Immature natural killer cell (primary cell): Measurements from ENCODE around the gene LMAN1. TPM values are rescaled to one million over a fixed set of nuclear protein-coding genes. Genes with fewer than 3 reads are reported as not detected.

ENCODE experiments used
- DNase-seq, 3 donors: peaks; one replicate each; pipeline ENCODE4 v3.0.0; 2022; ENCODE audit warnings: mixed read lengths in 1 of 3
- H3K27ac Mint-ChIP-seq, 6 donors: one replicate each; pipeline ENCODE4 v1.8.0; 2020; ENCODE audit warnings: mixed read lengths in 6 of 6, mild to moderate bottlenecking in 5 of 6, inconsistent platforms in 4 of 6, moderate library complexity in 3 of 6
- H3K27me3 Mint-ChIP-seq, 3 donors: one replicate each; pipeline ENCODE4 v1.8.0; 2020 to 2021; ENCODE audit warnings: low read depth in 3 of 3, mild to moderate bottlenecking in 3 of 3, mixed read lengths in 3 of 3, moderate library complexity in 3 of 3, inconsistent platforms in 1 of 3
- H3K36me3 Mint-ChIP-seq, 3 donors: one replicate each; pipeline ENCODE4 v1.8.0; 2020; ENCODE audit warnings: mixed read lengths in 3 of 3, inconsistent platforms in 2 of 3, mild to moderate bottlenecking in 2 of 3
- H3K4me1 Mint-ChIP-seq, 2 donors: one replicate each; pipeline ENCODE4 v1.8.0; 2020; ENCODE audit warnings: inconsistent platforms in 2 of 2, mild to moderate bottlenecking in 2 of 2, mixed read lengths in 2 of 2, moderate library complexity in 1 of 2
- H3K4me3 Mint-ChIP-seq, 5 donors: one replicate each; pipeline ENCODE4 v1.8.0; 2020; ENCODE audit warnings: mild to moderate bottlenecking in 5 of 5, mixed read lengths in 5 of 5, inconsistent platforms in 3 of 5, moderate library complexity in 3 of 5
- H3K9me3 Mint-ChIP-seq, 6 donors: one replicate each; pipeline ENCODE4 v1.8.0; 2020; ENCODE audit warnings: mild to moderate bottlenecking in 6 of 6, mixed read lengths in 6 of 6, inconsistent platforms in 4 of 6, moderate library complexity in 3 of 6
- polyA plus RNA-seq, 3 donors: library from polyadenylated mRNA; unstranded; fragments of 300-500 nt; fragmentation: Illumina TruSeq; gene quantifications; one replicate each; pipeline ENCODE4 v1.2.3, GENCODE V29; 2021

Gene LMAN1, protein sequence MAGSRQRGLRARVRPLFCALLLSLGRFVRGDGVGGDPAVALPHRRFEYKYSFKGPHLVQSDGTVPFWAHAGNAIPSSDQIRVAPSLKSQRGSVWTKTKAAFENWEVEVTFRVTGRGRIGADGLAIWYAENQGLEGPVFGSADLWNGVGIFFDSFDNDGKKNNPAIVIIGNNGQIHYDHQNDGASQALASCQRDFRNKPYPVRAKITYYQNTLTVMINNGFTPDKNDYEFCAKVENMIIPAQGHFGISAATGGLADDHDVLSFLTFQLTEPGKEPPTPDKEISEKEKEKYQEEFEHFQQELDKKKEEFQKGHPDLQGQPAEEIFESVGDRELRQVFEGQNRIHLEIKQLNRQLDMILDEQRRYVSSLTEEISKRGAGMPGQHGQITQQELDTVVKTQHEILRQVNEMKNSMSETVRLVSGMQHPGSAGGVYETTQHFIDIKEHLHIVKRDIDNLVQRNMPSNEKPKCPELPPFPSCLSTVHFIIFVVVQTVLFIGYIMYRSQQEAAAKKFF
- 10 to 100 TPM; 32.3 to 40.6 (median 34.8) TPM for polyA plus RNA-seq

DNA sequence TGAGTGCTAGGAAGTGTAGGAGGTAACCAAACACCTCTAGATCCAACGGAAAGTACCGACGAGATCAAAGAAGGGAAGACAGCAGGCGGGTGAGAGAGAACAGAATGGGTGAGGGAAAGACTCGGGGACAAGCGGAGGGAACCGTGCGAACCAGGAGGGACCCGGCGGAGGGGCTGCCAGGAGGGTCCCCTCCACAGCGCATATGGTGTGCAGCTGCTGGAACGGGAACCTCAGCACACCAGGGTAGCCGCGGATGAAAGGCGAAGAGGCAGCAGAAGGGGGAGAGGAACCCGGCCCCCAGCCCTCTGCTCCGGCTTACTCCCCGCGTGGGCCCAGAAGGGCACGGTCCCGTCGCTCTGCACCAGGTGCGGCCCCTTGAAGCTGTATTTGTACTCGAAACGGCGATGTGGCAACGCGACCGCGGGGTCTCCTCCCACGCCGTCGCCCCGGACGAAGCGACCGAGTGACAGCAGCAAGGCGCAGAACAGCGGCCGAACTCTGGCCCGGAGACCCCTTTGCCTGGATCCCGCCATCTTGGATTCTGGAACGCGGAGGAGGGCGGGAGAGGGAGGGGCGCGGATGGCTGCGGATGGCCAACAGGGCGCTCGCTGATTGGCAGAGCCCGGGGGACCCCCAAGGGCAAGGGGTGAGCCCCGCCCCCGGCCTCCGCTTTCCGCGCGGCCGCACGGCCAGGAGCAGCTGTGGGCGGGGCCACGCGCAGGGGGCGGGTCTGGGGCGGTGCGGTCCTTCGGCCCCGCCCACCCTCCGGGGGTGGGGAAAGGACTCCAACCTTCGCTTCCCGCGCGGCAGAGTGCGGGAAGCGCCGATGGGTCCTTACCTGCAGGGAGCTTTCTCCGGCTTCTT lies at the start of gene LMAN1:
Gene LMAN1 (minus strand): TSS at position 554 of the 864 bp plus-strand sequence. CDS start 21 bp downstream, at position 533.
- peaks cover 33 to 48% of the 10 kb centered on the region in 2 donors for H3K4me1 Mint-ChIP-seq
- peaks cover 0 to 11% (median 3%) of the 10 kb centered on the region in 3 donors for H3K36me3 Mint-ChIP-seq
- H3K27me3 Mint-ChIP-seq: peaks cover 0 to 5% (median 4%) of the 10 kb centered on the region in 3 donors
- H3K9me3 Mint-ChIP-seq: no peaks in the 10 kb centered on the region
- H3K4me3 Mint-ChIP-seq: peak within 1 kb of the TSS; percentile 91 to 98 (median 94)
- DNase-seq: peak; percentile 91 to 93 (median 92)
- peak within 1 kb of the TSS; percentile 75 to 96 (median 90) for H3K27ac Mint-ChIP-seq

DNA sequence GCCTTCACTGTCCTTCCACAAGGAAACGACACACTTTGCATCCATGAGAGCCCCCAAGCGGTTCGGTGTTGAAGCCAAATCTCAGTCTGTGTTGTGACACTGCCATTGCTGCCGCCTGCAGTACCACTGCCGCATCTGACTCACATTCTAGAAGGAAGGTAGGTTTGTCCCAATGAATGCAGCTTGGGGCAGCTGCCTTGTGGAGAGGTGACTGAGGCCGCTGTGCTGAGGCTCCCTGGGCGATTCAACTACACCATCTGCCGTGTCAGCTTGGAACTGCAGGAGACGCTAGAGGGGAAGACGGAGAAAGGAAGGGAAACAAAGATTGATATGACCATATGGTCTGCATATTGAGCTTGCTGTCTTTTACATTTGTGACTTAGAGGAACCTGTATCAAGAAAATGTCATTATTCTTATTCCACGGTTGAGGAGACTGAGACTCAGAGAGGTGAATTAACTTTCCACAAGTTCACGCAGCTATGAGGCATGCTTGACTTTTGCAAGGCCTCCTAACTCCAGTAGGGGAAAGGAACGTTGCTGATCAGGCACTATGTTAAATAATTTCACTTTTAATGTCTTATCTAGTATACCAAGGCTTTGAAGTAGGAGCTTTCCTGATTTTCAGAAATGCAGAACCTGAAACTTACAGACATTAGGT lies 43.5 kb upstream of the LMAN1 start:
- Mint-ChIP-seq H3K9me3 (no peaks in the 10 kb centered on the region), H3K4me3 (no peak overlapping the region), H3K27ac (no peak overlapping the region), H3K36me3 (no peaks in the 10 kb centered on the region), H3K27me3 (peaks cover 0 to 2% (median 2%) of the 10 kb centered on the region in 3 donors), H3K4me1 (no peaks in the 10 kb centered on the region)
- peak; percentile 11 to 34 (median 26) for DNase-seq

DNA sequence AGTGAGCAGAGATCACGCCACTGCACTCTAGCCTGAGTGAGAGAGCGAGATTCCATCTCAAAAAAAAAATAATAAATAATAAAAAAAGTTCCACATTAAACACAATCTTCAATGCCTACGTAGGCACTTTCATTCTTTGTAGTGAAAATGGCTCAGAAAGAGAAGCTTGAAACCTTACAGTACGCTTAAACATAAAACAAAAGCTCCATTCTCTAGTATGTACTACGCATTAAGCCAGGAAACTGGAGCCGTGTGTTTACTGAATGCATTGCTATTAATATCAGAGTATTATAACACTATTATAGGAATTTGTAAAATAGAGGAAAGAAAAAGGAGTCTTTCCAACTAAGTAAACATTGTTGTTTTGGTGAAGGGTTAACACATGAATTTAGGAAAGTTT lies 41.3 kb upstream of the LMAN1 start:
- no peaks in the 10 kb centered on the region for H3K36me3 Mint-ChIP-seq
- no peaks in the 10 kb centered on the region for H3K9me3 Mint-ChIP-seq
- no peak for DNase-seq
- H3K4me1 Mint-ChIP-seq: peaks cover 5 to 8% of the 10 kb centered on the region in 2 donors
- H3K4me3 Mint-ChIP-seq: no peak overlapping the region
- H3K27ac Mint-ChIP-seq: no peak overlapping the region
- peaks cover 2 to 3% (median 2%) of the 10 kb centered on the region in 3 donors for H3K27me3 Mint-ChIP-seq

DNA sequence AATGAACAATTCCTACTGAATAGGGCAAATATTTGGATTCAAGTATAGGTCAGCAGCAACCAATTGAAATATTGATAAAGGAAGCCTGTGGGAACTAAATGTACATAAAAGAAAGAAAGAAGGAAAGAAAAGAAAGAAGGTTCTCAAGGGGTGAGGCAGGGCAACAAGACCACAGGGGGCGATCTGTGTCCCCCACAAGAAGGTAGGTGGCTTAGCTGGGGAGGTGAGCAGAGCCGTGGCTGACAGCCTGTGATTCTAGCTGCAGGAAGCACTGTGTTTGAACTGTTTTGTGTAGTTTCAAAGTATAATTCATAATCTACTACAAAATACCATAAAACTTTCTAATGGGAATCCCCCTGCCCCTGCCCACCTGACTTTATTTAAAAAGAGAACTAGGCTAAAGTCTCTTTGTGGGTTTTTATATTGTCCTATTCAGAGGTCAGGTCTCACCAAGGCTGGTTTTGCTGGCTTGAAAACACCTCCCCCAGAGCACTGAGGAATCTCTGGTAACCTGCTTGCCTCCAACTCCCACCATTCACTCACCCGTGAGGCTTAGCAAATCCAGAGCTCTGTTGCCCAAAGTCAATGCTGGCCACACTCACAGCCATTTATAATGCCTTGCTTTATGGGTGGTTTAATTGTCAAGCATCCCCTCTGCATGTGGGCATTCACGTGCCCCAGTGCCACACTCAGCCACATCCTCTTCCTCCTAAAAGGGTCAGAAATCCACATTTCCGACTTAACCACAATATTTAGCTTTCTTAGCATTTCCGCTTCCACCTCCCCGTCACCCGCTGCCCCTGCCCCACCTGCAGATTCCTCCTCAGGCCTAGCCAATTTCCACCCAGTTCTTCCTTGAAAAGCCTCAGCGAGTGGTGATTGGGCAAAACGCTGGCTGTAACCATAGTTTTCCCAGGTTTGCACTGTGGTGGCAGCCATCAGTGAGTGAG lies 36.4 kb upstream of the LMAN1 start:
- Mint-ChIP-seq H3K27me3 (peaks cover 3 to 6% (median 5%) of the 10 kb centered on the region in 3 donors), H3K27ac (peak overlapping the region in 1 of 6 donors; percentile 57), H3K4me1 (peaks cover 9 to 17% of the 10 kb centered on the region in 2 donors), H3K4me3 (peak overlapping the region in 1 of 5 donors; percentile 11), H3K36me3 (no peaks in the 10 kb centered on the region), H3K9me3 (peaks cover 0 to 2% (median 0%) of the 10 kb centered on the region in 6 donors)
- no peak for DNase-seq

DNA sequence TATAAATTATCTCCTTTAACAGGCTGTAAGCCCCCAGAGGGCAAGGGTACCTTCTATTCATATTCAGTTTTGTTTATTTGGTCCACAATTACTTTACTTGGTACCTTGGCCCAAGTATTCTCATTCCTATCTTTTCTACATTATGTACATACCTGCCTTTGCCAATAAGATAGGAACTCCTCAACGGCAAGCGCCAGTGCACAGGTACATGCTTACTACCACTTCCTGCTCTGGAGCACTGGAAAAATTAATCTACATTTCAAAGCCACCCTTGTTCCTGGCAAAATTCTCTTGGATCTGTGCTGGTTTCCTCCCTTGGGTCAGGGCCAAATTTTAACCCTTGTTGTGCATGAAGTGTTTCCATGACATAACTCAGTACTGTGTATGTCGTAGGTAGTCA lies 34.3 kb upstream of the LMAN1 start:
- Mint-ChIP-seq H3K9me3 (peaks cover 0 to 2% (median 0%) of the 10 kb centered on the region in 6 donors), H3K4me3 (no peak overlapping the region), H3K27me3 (peaks cover 3 to 8% (median 4%) of the 10 kb centered on the region in 3 donors), H3K36me3 (no peaks in the 10 kb centered on the region), H3K27ac (no peak overlapping the region), H3K4me1 (peaks cover 9 to 17% of the 10 kb centered on the region in 2 donors)
- no peak for DNase-seq

DNA sequence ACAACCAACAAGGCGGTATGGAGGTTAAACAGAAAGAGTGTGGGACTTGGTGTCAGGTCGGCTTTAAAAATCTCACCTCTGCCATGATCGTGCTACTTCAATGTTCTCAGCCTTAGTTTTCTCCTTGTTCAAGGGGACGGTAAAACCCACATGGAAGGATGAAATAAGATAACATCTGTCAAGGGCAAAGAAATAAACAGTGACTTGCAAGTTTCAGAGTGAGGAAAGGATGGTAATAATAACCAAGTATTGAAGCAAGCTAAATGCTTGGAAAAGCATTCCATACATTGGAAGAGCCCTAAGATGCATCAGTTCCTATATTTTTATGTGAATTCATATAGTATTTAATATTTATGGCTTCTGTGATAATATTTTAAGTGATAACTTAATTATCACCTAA lies 29.8 kb upstream of the LMAN1 start:
- Mint-ChIP-seq H3K27ac (no peak overlapping the region), H3K4me3 (no peak overlapping the region), H3K4me1 (no peaks in the 10 kb centered on the region), H3K36me3 (no peaks in the 10 kb centered on the region), H3K9me3 (no peaks in the 10 kb centered on the region), H3K27me3 (peaks cover 1 to 8% (median 4%) of the 10 kb centered on the region in 3 donors)
- no peak for DNase-seq

DNA sequence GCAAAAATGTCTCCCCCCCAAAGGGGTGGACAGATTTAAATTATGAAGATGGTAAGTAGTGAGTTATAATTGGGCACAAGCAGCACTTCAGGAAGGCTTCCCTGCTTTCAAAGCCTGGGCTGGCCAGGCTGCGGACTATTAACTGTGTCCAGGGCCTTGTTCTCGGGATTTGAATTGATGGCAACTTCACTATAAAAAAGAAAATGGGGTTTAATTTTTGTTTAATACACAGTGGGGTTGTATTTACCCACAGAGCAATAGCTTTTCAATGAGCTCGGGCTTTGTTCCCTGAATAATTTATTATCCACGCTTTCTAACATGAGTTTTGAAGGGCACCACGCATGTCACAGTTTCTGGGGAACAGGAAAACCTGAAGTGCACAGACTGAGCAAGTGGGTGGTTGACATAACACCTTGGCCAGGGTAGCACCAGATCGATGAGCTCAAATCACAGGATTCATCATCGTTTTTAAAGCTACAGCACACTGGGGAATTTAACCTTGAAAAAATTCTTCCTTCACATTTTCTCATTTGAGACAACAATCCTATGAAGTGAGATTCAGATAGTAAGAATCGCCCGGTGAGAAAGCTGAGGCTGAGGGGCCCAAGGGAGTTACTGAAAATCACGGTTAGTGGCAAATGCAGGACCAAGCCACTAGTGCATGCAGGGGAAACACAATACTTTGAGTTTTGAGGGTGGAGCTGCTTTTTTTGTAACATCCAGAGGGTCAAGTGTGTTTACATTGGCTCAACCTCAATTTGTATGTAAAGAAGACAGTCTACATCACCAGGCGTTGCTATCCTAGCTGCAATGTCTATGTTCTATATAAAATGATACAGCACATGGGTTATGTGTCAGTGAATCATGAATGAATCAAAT lies 28.9 kb upstream of the LMAN1 start:
- Mint-ChIP-seq H3K9me3 (no peaks in the 10 kb centered on the region), H3K27ac (no peak overlapping the region), H3K27me3 (peaks cover 1 to 8% (median 2%) of the 10 kb centered on the region in 3 donors), H3K4me3 (no peak overlapping the region), H3K4me1 (no peaks in the 10 kb centered on the region), H3K36me3 (no peaks in the 10 kb centered on the region)
- no peak for DNase-seq

DNA sequence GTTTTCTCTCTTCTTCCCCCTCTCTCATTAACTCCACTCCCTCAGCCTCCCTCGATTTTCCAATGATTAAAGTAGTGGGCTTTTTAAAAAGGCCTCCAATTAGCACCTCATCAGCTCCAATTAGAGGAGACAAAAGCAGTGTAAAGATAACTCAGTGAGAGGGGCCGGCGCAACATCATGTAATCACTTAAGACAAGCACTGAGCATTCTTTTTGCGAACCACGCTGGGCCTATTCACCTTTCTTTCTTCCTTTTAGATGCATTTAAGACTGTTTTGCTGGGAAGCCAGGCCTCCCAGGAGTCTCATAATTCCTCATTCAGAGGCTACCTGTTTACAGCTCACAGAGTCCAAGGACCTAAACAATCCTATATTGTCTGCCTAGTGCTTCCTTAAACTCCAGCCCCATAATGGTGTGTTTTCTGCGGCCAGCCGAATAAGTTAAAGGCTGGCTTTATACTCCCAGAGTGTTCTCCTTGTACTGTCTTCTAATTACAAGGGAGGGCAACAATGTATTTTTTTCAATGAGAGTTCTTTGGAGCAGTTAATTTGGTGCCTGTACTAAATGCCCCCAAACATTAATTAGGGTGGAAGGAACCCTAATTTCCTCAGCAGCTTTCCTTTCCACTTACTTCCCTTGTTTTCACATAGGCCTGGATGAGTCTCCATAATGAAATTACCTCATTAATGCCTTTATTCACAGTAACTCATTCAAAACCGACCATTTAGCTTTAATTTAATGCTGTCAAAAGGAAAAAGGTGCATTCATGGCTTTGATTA lies 28.0 kb upstream of the LMAN1 start:
- DNase-seq: no peak
- Mint-ChIP-seq H3K4me1 (no peaks in the 10 kb centered on the region), H3K9me3 (no peaks in the 10 kb centered on the region), H3K27ac (no peak overlapping the region), H3K27me3 (peaks cover 1 to 6% (median 2%) of the 10 kb centered on the region in 3 donors), H3K4me3 (no peak overlapping the region), H3K36me3 (no peaks in the 10 kb centered on the region)

DNA sequence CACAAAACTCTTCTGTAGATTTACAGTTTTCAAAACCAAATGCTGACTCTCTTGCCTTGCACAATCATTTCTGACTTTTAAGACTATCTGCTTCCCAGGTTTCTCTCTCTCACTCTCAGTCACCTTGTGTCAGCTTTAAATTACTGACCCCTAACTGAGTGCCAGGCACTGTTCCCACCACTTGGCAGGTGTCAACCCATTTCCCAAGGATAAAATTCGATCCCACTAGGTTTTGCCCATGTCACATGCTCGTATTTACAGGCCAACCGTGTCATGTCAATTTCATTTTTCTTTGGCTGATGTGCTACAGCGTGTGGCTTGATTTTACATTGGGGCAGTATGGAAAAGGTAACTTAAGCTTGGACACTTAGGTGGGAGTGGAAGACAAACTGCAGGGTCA lies 26.1 kb upstream of the LMAN1 start:
- no peak for DNase-seq
- H3K27ac Mint-ChIP-seq: peak overlapping the region in 1 of 6 donors; percentile 41
- peaks cover under 1 to 4% (median 1%) of the 10 kb centered on the region in 3 donors for H3K27me3 Mint-ChIP-seq
- no peaks in the 10 kb centered on the region for H3K9me3 Mint-ChIP-seq
- no peak overlapping the region for H3K4me3 Mint-ChIP-seq
- no peaks in the 10 kb centered on the region for H3K36me3 Mint-ChIP-seq
- H3K4me1 Mint-ChIP-seq: no peaks in the 10 kb centered on the region

DNA sequence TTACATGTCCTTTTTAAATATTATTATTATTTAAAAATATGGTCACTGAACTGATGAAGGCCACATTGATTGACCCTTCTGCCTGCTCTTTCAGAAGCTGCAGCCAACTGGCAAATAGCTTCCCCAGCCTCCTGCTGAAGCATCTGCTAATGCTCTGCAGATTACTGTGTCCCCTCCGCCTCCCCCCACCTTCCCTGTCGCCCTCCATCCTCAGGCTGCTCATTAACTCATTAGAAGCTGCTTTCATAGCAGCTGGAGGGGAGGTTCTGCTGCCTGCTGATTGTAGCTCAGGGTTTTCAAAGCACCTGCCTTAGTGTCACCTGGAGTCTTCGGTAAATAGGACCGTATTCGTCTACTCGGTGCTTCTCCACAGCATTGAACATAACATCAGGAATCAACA lies 24.8 kb upstream of the LMAN1 start:
- Mint-ChIP-seq H3K27ac (no peak overlapping the region), H3K36me3 (no peaks in the 10 kb centered on the region), H3K4me3 (no peak overlapping the region), H3K4me1 (no peaks in the 10 kb centered on the region), H3K9me3 (no peaks in the 10 kb centered on the region), H3K27me3 (peaks cover 0 to 8% (median 4%) of the 10 kb centered on the region in 3 donors)
- no peak for DNase-seq

DNA sequence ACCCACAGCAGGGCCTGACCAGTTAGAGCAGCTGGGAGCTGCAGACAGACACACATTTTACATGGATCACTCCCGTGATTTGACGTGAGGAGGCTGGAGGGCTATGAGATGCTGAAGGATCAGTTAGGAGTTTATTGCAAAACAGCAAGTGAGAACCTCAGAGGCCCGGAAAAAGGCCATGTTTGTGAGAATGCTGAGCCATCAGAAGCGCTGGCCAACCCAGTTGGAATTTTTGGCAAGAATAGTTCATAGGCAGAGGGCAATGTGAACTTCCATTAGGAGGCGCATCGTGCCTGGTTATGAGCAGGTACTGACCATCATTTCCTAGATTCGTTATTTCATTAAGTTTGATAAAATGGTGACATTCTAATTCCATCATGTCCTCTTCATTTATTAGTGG lies 23.3 kb upstream of the LMAN1 start:
- no peak overlapping the region for H3K27ac Mint-ChIP-seq
- no peaks in the 10 kb centered on the region for H3K4me1 Mint-ChIP-seq
- DNase-seq: no peak
- H3K27me3 Mint-ChIP-seq: peaks cover 0 to 10% (median 4%) of the 10 kb centered on the region in 3 donors
- H3K4me3 Mint-ChIP-seq: no peak overlapping the region
- no peaks in the 10 kb centered on the region for H3K36me3 Mint-ChIP-seq
- peaks cover 0 to 2% (median 0%) of the 10 kb centered on the region in 6 donors for H3K9me3 Mint-ChIP-seq
